HG03521 (cell line): ENCODE results near the gene TMEM79.
"Not testable (repeated sequence)": the region's sequence is repeated elsewhere in the genome, so short reads cannot be mapped to it uniquely, and the experiment has no call there.

Experiments
- ATAC-seq: cut with Tn5 transposase; IDR thresholded peaks from one replicate; pipeline ENCODE4 v1.9.1; 2021; ENCODE audit warnings: mild to moderate bottlenecking, moderate library complexity; ENCODE audit not compliant: unreplicated experiment

The TMEM79 gene

GRCh38 chr1:156298852-156299357 is 14.8 kb downstream of the TMEM79 start, which contains the start of gene VHLL:
VHLL (minus strand) TSS chr1:156299307; CDS start chr1:156299189, 118 bp downstream.
- ATAC-seq: no peak

- ATAC-seq: no peak
Measured at GRCh38 chr1:156303241-156303640, 19.1 kb downstream of the TMEM79 start.

GRCh38 chr1:156305215-156305614 is 21.1 kb downstream of the TMEM79 start:
- no peak for ATAC-seq

- ATAC-seq: no peak
Measured at GRCh38 chr1:156308078-156308477, 24.0 kb downstream of the TMEM79 start.

GRCh38 chr1:156310962-156311361 is 26.8 kb downstream of the TMEM79 start:
- no peak for ATAC-seq

- no peak for ATAC-seq
Measured at GRCh38 chr1:156316909-156317308, 32.8 kb downstream of the TMEM79 start.

GRCh38 chr1:156319664-156320063 is 35.5 kb downstream of the TMEM79 start:
- no peak for ATAC-seq

GRCh38 chr1:156320560-156320959 is 36.4 kb downstream of the TMEM79 start:
- ATAC-seq: no peak

GRCh38 chr1:156323179-156323578 is 39.1 kb downstream of the TMEM79 start:
- not testable (repeated sequence) for ATAC-seq

- no peak for ATAC-seq
Measured at GRCh38 chr1:156336242-156336641, 52.1 kb downstream of the TMEM79 start.

GRCh38 chr1:156337052-156337887 is 53.1 kb downstream of the TMEM79 start:
- ATAC-seq: no peak

GRCh38 chr1:156337888-156338179 is 53.7 kb downstream of the TMEM79 start:
- ATAC-seq: no peak

- ATAC-seq: peak; percentile 90
Measured at GRCh38 chr1:156338180-156338976, 54.3 kb downstream of the TMEM79 start, which contains the start of the genes CCT3 and TSACC. CCT3 (minus strand) TSS chr1:156338292; CDS start chr1:156338184, 108 bp downstream. TSACC (plus strand) TSS chr1:156338526; CDS start chr1:156339758, 1,232 bp downstream.
